Inflammatory macrophage treated with lipopolysaccharide for 4 hours (primary cell): ENCODE data around the gene PITPNB.

Experiments used
- DNase-seq: peaks from one replicate; pipeline ENCODE4 v3.0.0-alpha.2; 2020

Gene PITPNB

GRCh38 chr22:27878541-27878940 is 40.5 kb downstream of the PITPNB start:
- no peak for DNase-seq

- peak; percentile 17 for DNase-seq
These were observed 41.6 kb downstream of the PITPNB start for GRCh38 chr22:27877501-27877900.

- no peak for DNase-seq
These were observed 42.4 kb downstream of the PITPNB start for GRCh38 chr22:27876684-27877083.

- DNase-seq = no peak
These were observed 43.1 kb downstream of the PITPNB start for GRCh38 chr22:27875951-27876350.

- DNase-seq = no peak
These were observed 44.3 kb downstream of the PITPNB start for GRCh38 chr22:27874764-27875163.

- DNase-seq = no peak
These were observed 44.9 kb downstream of the PITPNB start for GRCh38 chr22:27874185-27874584.

GRCh38 chr22:27873472-27873871 is 45.6 kb downstream of the PITPNB start:
- no peak for DNase-seq

GRCh38 chr22:27872488-27872887 is 46.6 kb downstream of the PITPNB start:
- DNase-seq = no peak

GRCh38 chr22:27871306-27872014 is 47.6 kb downstream of the PITPNB start:
- DNase-seq = no peak

GRCh38 chr22:27870234-27871191 is 48.5 kb downstream of the PITPNB start:
- DNase-seq = no peak

- DNase-seq = no peak
These were observed 50.2 kb downstream of the PITPNB start for GRCh38 chr22:27868732-27869282.

- no peak for DNase-seq
These were observed 50.9 kb downstream of the PITPNB start for GRCh38 chr22:27867953-27868731.

GRCh38 chr22:27867085-27867952 is 51.7 kb downstream of the PITPNB start:
- DNase-seq = peak; percentile 8

GRCh38 chr22:27866135-27867084 is 52.6 kb downstream of the PITPNB start:
- peak; percentile 77 for DNase-seq

- DNase-seq = peak; percentile 13
These were observed 53.6 kb downstream of the PITPNB start for GRCh38 chr22:27865496-27865895.

GRCh38 chr22:27863556-27863955 is 55.5 kb downstream of the PITPNB start:
- no peak for DNase-seq

GRCh38 chr22:27863001-27863400 is 56.1 kb downstream of the PITPNB start:
- DNase-seq = no peak

- no peak for DNase-seq
These were observed 59.7 kb downstream of the PITPNB start for GRCh38 chr22:27859336-27859735.

- DNase-seq = no peak
These were observed 60.4 kb downstream of the PITPNB start for GRCh38 chr22:27858626-27859025.

- DNase-seq = no peak
These were observed 61.6 kb downstream of the PITPNB start for GRCh38 chr22:27857443-27857842.

- DNase-seq = no peak
These were observed 62.7 kb downstream of the PITPNB start for GRCh38 chr22:27856386-27856785.
